Glomerular endothelial cell (primary cell): ENCODE data around the gene SNX5. TPM values are rescaled to one million over a fixed set of nuclear protein-coding genes. Genes with fewer than 3 reads are reported as not detected.
A peak's percentile ranks its signal among the peaks of the same experiment; 100 is the strongest.

Experiments
- DNase-seq: peaks from one replicate; pipeline ENCODE4 v3.0.0-alpha.2; 2011; ENCODE audit warnings: low read depth, low spot score; ENCODE audit errors: extremely low read depth
- total RNA-seq: library from RNA; depleted of rRNA; stranded (reverse); fragments of >200 nt; gene quantifications from 2 replicates; pipeline ENCODE4 v1.2.3, GENCODE V29; 2015

SNX5 gene
- total RNA-seq, 1 donor from 2014 or later = 90.1 TPM

DNA sequence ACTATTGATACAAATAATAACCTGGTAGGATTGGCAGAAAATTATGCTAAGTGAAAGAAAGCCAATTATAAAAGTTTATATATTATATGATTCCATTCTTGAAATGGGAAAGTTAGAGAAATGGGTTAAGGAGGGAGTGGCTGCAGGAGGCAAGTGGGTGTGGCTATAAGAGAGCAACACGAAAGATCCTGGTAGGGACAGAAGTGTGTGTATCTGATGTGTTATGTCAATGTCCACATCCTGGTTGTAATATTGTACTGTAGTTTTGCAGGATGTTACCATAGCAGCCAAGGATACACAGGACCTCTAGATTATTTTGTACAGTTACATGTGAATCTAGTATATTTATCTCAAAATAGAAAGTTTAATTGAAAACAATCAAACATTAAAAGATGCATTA lies 46.8 kb downstream of the SNX5 start:
- no peak for DNase-seq

DNA sequence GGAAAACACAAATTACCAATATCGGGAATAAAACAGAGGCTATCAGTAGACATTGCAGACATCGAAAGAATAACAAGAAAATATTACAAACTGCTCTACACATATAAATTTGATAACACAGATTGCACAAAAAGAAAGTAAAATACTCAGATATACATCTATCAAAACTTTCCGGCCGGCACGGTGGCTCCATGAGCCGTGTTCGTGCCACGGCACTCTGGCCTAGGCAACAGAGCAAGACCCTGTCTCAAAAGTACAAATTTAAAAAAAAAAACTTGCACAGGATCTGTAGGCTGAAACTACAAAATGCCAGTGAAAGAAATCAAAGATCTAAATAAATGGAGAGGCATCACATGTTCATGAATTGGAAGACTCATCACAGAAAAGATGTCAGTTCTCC lies 49.4 kb downstream of the SNX5 start:
- DNase-seq = no peak

DNA sequence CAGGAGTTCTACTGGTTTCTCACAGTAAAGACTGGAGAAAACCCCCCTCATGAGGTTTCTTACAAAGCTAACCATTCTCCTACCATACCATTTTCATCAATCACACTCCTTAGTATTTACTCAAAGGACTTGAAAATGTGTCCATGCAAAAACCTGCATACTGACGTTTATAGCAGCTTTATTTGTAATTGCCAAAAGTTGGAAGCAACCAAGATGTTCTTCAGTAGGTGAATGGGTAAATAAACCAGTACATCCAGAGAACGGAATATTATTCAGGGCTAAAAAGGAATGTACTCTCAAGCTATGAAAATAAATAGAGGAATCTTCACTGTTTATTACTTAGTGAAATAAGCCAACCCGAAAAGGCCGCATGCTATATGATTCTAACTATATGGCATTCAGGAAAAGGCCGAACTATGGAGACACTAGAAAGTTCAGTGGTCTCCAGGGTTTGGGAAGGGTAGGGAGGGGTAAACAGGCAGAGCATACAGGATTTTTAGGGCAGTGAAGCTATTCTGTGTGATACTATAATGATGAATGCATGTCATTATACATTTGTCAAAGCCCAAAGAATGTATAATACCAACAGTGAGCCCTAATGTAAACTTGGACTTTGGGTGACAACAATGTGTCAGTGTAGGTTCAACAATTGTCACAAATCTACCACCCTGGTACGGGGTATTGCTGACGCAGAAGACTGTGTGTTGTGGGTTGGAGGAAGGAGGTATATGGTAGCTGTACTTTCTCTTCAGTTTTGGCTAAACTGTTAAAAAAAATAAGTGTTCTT lies 50.6 kb downstream of the SNX5 start:
- no peak for DNase-seq

DNA sequence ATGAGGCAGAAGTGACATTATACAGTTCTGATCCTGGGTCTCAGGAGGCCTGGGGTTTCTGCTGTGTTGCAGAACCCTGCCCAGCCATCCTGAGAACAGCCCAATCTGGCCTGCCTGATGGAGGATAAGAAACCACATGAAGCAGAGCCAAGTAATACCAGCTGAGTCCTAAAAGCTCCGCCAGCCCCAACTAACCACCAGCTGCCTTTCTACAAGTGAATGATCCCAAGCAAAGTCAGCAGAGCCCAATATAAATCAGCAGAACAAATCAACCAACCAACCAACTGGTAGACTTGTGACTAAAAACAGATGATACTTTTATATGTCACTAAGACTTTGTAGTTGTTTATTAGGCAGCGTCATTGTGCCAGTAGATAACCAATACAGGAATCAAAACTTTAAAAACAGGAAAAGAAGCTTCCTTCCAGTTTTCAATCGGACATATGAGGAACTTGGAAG lies 52.1 kb downstream of the SNX5 start:
- DNase-seq = no peak

DNA sequence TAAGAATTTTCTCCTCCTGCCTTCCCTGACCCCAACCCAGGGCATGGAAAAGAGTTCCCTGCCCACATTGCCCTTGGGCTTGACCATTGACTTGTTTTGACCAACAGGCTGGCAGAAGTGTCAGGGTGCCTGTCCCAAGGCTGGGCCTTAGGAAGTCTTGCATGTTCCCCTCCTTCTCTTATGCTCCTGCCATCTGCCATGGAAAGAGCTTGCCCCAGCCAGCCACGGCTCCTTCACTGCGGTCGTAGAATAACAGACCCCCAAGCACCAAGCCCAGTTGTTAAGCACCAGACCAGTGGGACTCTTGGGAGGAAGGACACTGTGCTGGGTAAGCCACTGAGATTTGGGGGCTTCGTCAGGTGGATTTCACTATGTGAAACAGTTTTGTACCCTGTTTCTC lies 53.6 kb downstream of the SNX5 start:
- DNase-seq = no peak

DNA sequence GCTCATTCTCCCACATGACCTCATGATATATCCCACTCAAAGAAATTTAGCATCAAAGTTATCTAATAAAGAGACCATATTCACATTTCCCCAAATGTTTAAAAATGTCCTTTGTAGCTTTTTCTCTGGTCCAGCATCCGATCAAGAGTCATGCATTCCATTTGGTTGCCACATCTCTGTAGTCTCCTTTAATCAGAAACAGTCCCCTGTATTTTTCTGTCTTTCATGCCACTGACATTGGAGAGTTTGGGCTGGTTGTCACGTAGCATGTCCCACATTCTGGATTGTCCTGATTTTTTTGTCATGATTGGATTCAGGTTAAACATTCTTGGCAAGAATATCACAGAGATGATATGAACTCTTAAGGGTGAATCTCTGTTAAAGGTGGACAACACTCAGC lies 55.7 kb downstream of the SNX5 start:
- no peak for DNase-seq

DNA sequence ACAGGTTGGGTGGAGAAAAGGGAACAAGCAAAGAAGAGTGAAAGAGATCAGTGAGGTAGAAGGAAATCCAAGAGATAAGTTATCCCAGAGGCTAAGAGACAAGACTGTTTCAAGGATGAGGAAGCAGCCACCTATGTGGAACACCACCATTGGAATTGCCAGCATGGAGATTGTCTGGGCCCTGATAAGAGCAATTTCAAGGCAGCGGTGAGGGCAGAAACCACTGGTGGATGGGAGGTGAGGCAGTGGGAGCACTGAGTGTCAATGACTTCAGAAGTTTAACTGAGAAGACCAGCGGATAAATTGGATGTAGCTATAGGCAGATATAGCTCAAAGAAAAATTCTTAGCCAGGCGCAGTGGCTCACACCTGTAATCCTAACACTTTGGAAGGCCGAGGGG lies 56.7 kb downstream of the SNX5 start:
- no peak for DNase-seq

DNA sequence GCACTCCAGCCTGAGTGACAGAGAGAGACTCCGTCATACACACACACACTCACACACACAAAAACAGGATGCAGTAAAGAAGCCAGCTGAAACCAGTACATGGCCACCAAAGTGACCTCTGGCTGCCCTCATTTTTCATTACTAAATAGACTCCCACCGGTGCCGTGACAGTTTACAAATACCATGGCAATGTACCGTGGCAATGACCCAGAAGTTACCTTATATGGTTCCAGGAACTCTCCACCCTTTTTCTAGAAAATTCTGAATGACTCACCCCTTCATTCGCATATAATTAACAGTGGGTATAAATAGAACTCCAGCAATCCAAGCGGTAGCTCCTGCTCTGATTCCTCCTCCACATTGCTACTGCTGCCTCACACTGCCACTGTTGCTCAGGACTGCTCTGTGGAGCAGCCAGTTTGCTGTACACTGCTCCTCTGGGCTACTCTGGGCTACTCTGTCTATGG lies 57.7 kb downstream of the SNX5 start:
- DNase-seq = no peak

DNA sequence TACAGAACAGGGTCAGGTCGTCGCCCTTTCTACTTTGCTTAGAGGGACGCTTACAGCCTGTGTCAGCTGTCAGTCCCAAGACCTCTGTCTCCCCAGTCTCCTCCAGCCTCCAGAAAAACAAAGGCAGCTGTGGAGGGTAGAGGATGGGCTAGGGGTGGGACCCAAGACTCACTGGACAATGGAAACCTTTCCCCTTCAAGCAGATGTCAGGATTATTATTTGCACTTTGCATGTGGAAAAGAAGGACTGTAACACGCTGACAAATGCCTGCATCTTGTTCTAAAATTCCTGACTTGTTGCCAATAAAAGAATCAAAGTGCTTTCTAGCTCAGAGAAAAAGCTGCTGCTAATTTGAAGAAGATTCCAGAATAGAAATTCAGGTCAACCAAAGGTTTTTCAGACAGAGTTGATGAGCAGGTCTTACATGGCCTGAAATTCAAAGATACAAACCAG lies 58.7 kb downstream of the SNX5 start:
- no peak for DNase-seq

DNA sequence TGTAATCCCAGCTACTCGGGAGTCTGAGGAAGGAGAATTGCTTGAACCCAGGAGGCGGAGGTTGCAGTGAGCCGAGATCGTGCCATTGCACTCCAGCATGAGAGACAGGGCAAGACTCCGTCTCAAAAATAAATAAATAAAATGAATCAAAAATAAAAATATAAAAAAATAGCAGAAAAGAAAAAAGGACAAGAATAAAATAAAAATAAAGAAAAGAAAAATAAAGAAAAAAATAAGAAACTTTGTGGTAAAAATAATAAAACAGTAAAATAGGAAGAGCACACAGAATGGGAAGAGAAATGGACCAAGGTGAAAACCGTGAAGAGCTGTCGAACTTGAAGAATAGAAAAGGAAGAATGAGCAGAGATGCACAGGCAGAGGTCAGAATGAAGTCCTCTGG lies 63.0 kb downstream of the SNX5 start:
- no peak for DNase-seq

DNA sequence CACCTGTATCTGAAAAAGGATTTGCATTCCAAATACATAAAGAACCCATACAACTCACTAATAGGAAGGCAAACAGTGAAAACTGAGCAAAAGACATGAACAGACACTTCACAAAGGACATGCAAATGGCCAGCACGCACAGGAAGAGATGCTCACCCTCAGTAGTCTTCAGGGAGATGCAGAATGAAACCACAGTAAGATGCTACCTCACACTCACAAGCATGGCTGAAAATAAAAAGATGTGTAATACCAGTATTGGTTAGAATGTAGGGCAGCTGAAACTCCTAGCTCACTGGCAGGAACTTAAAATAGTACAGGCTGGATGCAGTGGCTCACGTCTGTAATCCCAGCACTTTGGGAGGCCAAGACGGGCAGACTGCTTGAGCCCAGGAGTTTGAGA lies 64.6 kb downstream of the SNX5 start:
- DNase-seq = no peak

DNA sequence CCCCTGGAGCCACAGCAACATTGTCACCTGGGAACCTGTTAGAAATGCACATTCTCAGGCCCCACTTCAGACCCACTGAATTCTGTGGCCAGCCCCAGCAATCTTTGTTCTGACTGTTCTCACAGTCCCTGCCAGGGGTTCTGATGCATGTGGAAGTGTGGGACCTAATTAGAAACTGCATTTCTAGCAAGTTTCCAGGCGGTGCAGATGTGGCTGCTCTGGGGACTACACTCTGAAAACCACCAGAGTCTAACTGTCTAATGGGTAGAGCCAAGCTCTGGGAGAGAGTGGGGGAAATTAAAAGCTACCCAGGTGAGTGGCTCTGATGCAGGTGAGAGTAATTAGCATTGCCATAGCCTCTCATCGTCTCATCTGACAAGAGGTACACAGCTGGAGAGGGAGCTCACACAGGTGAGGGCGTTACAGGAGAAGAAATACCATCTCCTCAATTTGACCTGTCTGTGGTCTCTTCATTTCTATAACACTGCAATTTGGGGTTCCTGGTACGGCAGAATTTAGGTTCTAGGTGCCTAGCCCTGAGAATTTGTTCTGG lies 66.0 kb downstream of the SNX5 start:
- DNase-seq = no peak

DNA sequence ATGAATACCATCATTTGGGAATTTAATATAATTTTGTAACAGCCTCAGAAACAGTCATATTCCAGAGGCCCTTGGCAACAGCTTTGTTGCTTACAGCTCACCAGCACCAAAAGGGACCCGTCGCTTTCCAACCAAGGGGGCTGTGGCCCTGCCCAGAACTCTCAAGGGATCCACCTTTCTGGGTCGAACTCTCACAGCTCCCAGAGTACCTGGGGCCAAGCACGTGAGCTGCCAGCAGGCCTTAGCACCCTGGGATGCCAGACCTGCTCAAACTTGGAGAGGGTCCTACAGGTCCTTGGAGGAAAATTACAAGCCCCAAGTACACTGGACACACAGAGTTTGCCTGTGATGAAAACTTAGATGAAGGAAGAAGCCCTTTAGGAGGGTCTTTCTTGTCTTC lies 66.6 kb downstream of the SNX5 start:
- DNase-seq = no peak

DNA sequence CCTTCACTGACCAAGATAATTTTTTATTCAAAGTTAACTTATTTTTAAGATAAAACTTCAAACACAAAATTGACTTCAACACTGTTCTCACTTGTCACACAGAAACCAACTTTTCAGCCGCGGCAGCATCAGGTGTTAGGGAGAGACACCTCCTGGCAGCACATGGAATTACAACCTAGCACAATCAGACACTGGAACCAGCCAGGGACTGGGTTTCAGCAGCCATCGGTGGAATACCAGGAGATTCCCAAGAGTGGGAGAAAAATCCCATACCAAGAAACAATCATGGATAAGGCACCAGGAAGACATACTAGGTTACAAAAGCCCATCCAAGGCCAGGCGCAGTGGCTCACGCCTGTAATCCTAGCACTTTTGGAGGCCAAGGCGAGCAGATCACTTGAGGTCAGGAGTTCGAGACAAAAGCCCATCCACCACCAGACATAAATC lies 70.0 kb downstream of the SNX5 start:
- no peak for DNase-seq

DNA sequence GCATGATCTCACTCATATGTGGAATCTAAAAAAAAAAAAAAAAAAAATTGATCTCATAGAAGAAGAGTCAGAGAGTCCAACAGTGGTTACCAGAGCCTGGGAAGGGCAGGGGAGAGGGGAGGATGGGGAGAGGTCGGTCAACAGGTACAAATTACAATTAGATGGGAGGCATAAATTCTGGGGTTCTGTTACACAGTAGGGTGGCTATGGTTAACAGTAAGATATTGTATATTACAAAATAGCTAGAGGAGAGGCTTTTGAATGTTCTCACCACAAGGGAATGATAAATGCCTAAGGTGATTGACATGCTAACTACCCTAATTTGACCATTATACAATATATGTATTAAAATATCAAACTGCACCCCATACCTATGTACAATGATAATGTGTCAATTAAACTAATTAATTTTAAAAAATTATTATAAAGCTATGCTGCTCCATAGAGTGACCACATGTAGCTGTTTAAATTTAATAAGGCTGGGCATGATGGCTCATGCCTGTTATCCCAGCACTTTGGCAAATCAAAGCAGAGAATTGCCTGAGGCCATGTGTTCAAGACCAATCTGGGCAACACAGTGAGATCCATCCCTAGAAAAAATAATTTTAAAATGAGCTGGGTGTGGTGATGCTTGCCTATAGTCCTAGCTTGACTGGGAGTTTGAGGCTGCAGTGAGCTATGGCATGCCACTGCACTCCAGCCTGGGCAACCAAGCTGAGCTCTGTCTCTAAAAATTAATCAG lies 70.9 kb downstream of the SNX5 start:
- DNase-seq = no peak

DNA sequence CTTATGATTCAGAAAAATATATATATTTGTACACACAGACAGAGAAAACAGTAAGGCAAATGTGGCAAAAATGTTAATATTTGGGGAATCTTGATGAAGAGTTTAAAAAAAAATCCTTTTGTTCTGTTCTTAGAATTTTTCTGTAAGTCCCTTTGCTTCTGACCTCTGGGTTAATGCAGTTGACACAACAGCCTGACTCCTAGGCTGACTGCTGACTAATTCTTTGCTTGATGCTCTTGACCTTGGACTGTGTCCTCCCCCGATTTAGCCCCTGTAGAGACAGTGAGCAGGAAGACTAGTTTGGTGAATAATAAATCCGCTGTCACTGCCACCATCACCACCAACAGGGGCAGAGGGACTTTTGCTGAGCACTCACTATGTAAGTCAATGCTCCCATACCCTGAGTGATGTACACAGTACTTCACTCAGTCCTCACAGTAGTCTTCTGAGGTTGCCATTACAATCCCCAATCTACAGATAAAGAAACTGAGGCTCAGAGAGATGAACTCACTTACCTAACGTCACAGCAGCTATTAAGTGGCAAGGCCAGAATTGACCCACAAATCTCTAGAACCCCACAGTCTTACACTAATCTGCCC lies 71.7 kb downstream of the SNX5 start:
- no peak for DNase-seq

DNA sequence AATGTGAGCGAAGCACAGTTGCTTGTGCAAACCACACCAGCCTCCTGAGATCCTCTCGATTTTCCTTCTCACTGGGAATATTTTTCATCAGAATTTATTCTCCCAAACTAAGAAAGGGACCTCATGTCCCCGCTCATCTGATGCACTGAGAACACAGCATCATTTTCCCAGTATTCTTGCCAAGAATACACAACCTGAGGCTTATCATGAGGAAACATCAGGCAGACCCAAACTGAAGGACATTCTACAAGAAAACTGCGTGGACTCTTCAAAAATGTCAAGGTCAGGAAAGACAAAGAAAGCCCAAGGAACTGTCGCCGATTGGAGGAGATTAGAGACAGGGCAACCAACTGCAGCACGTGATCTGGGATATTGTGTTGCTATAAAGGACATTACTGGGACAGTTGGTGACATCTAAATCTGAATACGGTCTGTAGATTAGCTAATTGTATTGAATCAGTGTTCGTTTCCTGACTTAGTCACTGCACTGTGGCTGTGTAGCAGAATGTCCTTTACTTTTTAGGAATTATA lies 72.3 kb downstream of the SNX5 start:
- peak; percentile 87 for DNase-seq

DNA sequence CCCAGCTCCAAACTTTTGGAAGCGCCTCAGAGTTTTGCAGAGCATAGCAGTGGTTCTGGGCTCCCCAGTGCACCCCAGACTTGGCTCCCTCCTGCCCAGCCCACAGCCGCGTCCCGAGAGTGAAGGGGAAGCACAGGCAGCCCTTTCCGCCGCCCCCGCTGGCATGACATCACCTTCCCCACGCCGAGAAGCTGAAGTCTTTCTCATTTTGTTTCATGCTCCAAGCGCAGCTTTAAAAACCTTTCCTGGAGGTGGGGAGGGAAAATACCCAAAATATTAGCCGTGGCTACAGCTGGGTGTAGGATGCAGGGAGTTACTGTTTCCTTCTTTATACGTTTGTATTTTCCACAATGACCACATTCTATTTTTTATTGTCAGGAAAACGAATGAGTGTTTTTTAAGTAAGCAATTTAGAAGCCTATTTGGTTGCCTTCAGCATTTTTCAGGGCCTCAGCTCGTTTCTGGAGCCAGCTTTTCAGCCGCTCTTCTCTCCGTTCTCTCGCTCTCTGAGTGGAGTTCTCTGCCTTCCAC lies 72.9 kb downstream of the SNX5 start:
- DNase-seq = no peak

DNA sequence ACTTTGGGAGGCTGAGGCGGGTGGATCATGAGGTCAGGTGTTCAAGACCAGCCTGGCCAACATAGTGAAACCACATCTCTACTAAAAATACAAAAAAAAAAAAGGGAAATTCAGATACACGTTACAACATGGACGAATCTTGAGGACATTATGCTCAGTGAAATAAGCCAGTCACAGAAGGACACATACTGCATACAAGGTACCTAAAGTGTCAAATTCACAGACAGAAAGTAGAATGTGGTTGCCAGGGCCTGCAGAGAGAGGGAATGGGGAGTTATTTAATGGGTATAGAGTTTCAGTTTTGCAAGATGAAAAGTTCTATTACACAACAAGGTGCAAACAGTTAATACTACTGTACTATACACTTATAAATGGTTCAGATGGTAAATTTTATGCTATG lies 75.1 kb downstream of the SNX5 start:
- DNase-seq = no peak

DNA sequence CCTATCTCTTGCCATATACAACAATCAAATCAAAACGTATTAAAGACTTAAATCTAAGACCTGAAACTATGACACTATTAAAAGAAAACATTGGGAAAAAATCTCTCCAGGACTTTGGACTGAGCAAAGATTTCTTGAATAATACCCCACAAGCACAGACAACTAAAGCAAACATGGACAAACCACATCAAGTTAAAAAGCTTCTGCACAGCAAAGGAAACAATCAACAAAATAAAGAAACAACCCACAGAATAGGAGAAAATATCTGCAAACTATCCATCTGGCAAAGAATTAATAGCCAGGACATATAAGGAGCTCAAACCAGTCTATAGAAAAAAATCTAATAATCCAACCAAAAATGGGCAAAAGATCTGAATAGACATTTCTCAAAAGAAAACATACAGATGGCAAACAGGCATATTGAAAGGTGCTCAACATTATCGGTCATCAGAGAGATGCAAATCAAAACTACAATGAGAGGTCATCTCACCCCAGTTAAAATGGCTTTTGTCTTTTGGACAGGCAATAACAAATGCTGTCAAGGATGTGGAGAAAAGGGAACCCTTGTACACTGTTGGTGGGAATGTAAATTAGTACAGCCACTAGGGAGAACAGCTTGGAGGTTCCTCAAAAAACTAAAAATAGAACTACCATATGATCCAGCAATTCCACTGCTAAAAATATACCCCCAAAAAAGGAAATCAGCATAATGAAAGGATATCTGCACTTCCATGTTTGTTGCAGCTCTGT lies 76.2 kb downstream of the SNX5 start:
- no peak for DNase-seq
